HEK293 (cell line): ENCODE data around the gene TMSB4X.

ENCODE experiments used
- CTCF ChIA-PET: fragments of 350-600 bp; formaldehyde crosslinking; extraction: SDS; loops from one replicate; lab custom pipeline; 2021; ENCODE audit warnings: antibody characterized with exemption; lab: Yijun Ruan, JAX
- POLR2A ChIA-PET: fragments of 300-600 bp; formaldehyde crosslinking; extraction: SDS; loops from one replicate; lab custom pipeline; 2020; ENCODE audit warnings: antibody characterized with exemption, inconsistent platforms; lab: Yijun Ruan, JAX
- H3K27ac ChIP-seq: fragments of 200-500 bp; sonication (Bioruptor generic); 2 replicates; pipeline ENCODE4 v1.5.1; 2014; ENCODE audit warnings: low read depth, low read length, control low read depth, inconsistent platforms; ENCODE audit errors: extremely low read depth
- H3K36me3 ChIP-seq, 2 experiments: fragments of 200-500 bp in 1 of 2; sonication (Bioruptor generic) in 1 of 2; 1 replicate in 1 of 2; 2 replicates in 1 of 2; pipeline ENCODE4 v1.5.1; 2014 to 2017; ENCODE audit warnings: inconsistent platforms in 2 of 2, low read length in 2 of 2; ENCODE audit not compliant: control insufficient read depth in 2 of 2, insufficient read depth in 1 of 2
- H3K4me1 ChIP-seq: fragments of 200-500 bp; sonication (Bioruptor generic); 2 replicates; pipeline ENCODE4 v1.5.1; 2014; ENCODE audit warnings: mild to moderate bottlenecking, low read length, inconsistent platforms; ENCODE audit not compliant: control insufficient read depth, insufficient read depth
- H3K4me3 ChIP-seq: 2 replicates; pipeline ENCODE4 v1.5.1; 2011; ENCODE audit warnings: low read depth, mild to moderate bottlenecking, control low read depth, low read length, moderate library complexity
- H3K9me3 ChIP-seq: fragments of 200-500 bp; sonication (Bioruptor generic); 2 replicates; pipeline ENCODE4 v1.5.1; 2014; ENCODE audit warnings: low read depth, low read length, inconsistent platforms; ENCODE audit not compliant: control insufficient read depth, insufficient read depth
- IKZF3 ChIP-seq: fragments of 450-650 bp; IDR thresholded peaks from 2 replicates; pipeline ENCODE4 v1.5.0; 2018; ENCODE audit warnings: missing biosample characterization, mild to moderate bottlenecking, missing genetic modification characterization, moderate library complexity
- KLF1 ChIP-seq: fragments of 450-650 bp; formaldehyde crosslinking; IDR thresholded peaks from 2 replicates; pipeline ENCODE4 v1.5.1; 2016; ENCODE audit warnings: missing biosample characterization, missing genetic modification characterization
- KLF17 ChIP-seq: fragments of 450-650 bp; formaldehyde crosslinking; IDR thresholded peaks from 2 replicates; pipeline ENCODE4 v1.5.1; 2016; ENCODE audit warnings: missing biosample characterization, missing genetic modification characterization
- KLF9 ChIP-seq: fragments of 450-650 bp; formaldehyde crosslinking; IDR thresholded peaks from 2 replicates; pipeline ENCODE4 v1.5.1; 2016; ENCODE audit warnings: missing biosample characterization, missing genetic modification characterization, low read depth
- MYNN ChIP-seq: fragments of 450-650 bp; formaldehyde crosslinking; IDR thresholded peaks from 2 replicates; pipeline ENCODE4 v1.5.1; 2016; ENCODE audit warnings: missing biosample characterization, missing genetic modification characterization, borderline replicate concordance
- PBX3 ChIP-seq: sonication (generic); formaldehyde crosslinking; IDR thresholded peaks from 2 replicates; pipeline ENCODE4 v1.8.1; 2022; ENCODE audit warnings: mild to moderate bottlenecking, moderate library complexity, missing genetic modification reagents
- PRDM6 ChIP-seq: fragments of 450-650 bp; formaldehyde crosslinking; IDR thresholded peaks from 2 replicates; pipeline ENCODE4 v1.5.1; 2017; ENCODE audit warnings: missing biosample characterization, missing genetic modification characterization
- REPIN1 ChIP-seq: fragments of 450-650 bp; formaldehyde crosslinking; IDR thresholded peaks from 2 replicates; pipeline ENCODE4 v1.5.1; 2017; ENCODE audit warnings: missing biosample characterization, missing genetic modification characterization, low read depth
- SP2 ChIP-seq: fragments of 450-650 bp; formaldehyde crosslinking; IDR thresholded peaks from 2 replicates; pipeline ENCODE4 v1.5.1; 2016; ENCODE audit warnings: missing biosample characterization, missing genetic modification characterization
- TRIM28 ChIP-seq: IDR thresholded peaks from 2 replicates; pipeline ENCODE4 v1.6.1; 2011; ENCODE audit warnings: low read length, control low read depth, borderline replicate concordance
- WT1 ChIP-seq: fragments of 450-650 bp; formaldehyde crosslinking; IDR thresholded peaks from 2 replicates; pipeline ENCODE4 v1.5.1; 2016; ENCODE audit warnings: missing biosample characterization, missing genetic modification characterization
- ZBTB8A ChIP-seq: fragments of 450-650 bp; formaldehyde crosslinking; IDR thresholded peaks from 2 replicates; pipeline ENCODE4 v1.5.1; 2016; ENCODE audit warnings: missing biosample characterization, missing genetic modification characterization
- ZFHX2 ChIP-seq: fragments of 450-650 bp; formaldehyde crosslinking; conservative IDR thresholded peaks from 2 replicates; pipeline ENCODE4 v1.5.1; 2016; ENCODE audit warnings: missing biosample characterization, missing genetic modification characterization
- ZNF114 ChIP-seq: fragments of 450-650 bp; formaldehyde crosslinking; IDR thresholded peaks from 2 replicates; pipeline ENCODE4 v1.5.0; 2017; ENCODE audit warnings: missing biosample characterization, missing genetic modification characterization
- ZNF16 ChIP-seq: fragments of 450-650 bp; formaldehyde crosslinking; IDR thresholded peaks from 2 replicates; pipeline ENCODE4 v1.5.1; 2016; ENCODE audit warnings: low read depth, missing biosample characterization, missing genetic modification characterization
- ZNF223 ChIP-seq: fragments of 450-650 bp; formaldehyde crosslinking; IDR thresholded peaks from 2 replicates; pipeline ENCODE4 v1.5.1; 2016; ENCODE audit warnings: missing biosample characterization, missing genetic modification characterization
- ZNF311 ChIP-seq: fragments of 450-650 bp; formaldehyde crosslinking; IDR thresholded peaks from 2 replicates; pipeline ENCODE4 v1.5.1; 2017; ENCODE audit warnings: missing biosample characterization, missing genetic modification characterization, borderline replicate concordance
- ZNF362 ChIP-seq: fragments of 450-650 bp; formaldehyde crosslinking; IDR thresholded peaks from 2 replicates; pipeline ENCODE4 v1.5.1; 2016; ENCODE audit warnings: missing biosample characterization, missing genetic modification characterization
- ZNF585B ChIP-seq: fragments of 450-650 bp; formaldehyde crosslinking; IDR thresholded peaks from 2 replicates; pipeline ENCODE4 v1.5.1; 2016; ENCODE audit warnings: missing biosample characterization, missing genetic modification characterization
- ZNF600 ChIP-seq: fragments of 450-650 bp; formaldehyde crosslinking; IDR thresholded peaks from 2 replicates; pipeline ENCODE4 v1.5.1; 2016; ENCODE audit warnings: missing biosample characterization, missing genetic modification characterization
- ZNF626 ChIP-seq: fragments of 450-650 bp; sonication (Bioruptor Pico); formaldehyde crosslinking; IDR thresholded peaks from 2 replicates; pipeline ENCODE4 v1.5.1; 2018; ENCODE audit warnings: missing biosample characterization, missing genetic modification characterization, inconsistent platforms
- ZNF670 ChIP-seq: fragments of 450-650 bp; formaldehyde crosslinking; IDR thresholded peaks from 2 replicates; pipeline ENCODE4 v1.5.1; 2016; ENCODE audit warnings: missing biosample characterization, missing genetic modification characterization, low read depth
- ZNF701 ChIP-seq: fragments of 450-650 bp; formaldehyde crosslinking; IDR thresholded peaks from 2 replicates; pipeline ENCODE4 v1.5.1; 2016; ENCODE audit warnings: missing biosample characterization, missing genetic modification characterization
- ZNF768 ChIP-seq: fragments of 450-650 bp; formaldehyde crosslinking; IDR thresholded peaks from 2 replicates; pipeline ENCODE4 v1.5.1; 2018; ENCODE audit warnings: missing biosample characterization, mild to moderate bottlenecking, missing genetic modification characterization
- ZNF776 ChIP-seq: fragments of 450-650 bp; formaldehyde crosslinking; IDR thresholded peaks from 2 replicates; pipeline ENCODE4 v1.5.0; 2017; ENCODE audit warnings: missing biosample characterization, missing genetic modification characterization, borderline replicate concordance
- TF ChIP-seq, protein P1 (sequence below): fragments of 450-650 bp; formaldehyde crosslinking; IDR thresholded peaks from 2 replicates; pipeline ENCODE4 v1.5.1; 2017; ENCODE audit warnings: missing biosample characterization, mild to moderate bottlenecking, missing genetic modification characterization, moderate library complexity
- TF ChIP-seq, protein P2 (sequence below): fragments of 450-650 bp; formaldehyde crosslinking; IDR thresholded peaks from 2 replicates; pipeline ENCODE4 v1.5.1; 2016; ENCODE audit warnings: missing biosample characterization, missing genetic modification characterization

The TMSB4X gene

DNA sequence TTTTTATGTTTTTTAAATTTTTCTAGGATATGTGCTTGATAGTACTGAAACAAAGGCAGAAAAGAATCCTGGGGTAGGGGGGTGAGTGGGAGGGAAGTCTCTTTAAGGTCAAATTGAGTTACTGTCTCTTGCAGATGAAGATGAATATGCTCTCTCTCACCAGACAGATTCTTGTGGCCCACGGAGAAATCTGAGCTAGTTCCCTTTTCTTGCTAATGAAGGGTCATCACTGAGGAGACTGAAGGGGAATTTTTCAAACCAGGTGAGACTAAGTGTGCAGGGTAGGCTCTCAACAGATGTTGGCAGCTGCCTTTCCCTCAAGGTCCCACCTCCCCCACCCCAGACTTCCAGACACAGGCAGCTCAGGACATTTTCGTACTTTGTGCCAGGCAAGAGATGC, 48.0 kb downstream of the TMSB4X start:
- Histone ChIP-seq H3K4me3 (no peak overlapping the region), H3K36me3 (no peaks in the 10 kb centered on the region), H3K9me3 (no peaks in the 10 kb centered on the region), H3K27ac (no peak overlapping the region), H3K4me1 (no peaks in the 10 kb centered on the region)
- ChIA-PET CTCF (interaction anchor here (1.0 to 3.2 kb wide), 3 partner anchors 9 to 76 kb away, joined by 3 to 10 read pairs (median 3); no protein-coding TSS in a partner anchor), POLR2A (interaction anchor here (0.7 to 1.1 kb wide), 2 partner anchors 44 to 47 kb away, joined by 3 read pairs; no protein-coding TSS in a partner anchor)
- TF ChIP-seq ZNF701 (tag by site-specific recombination) (no peak), KLF1 (tag by site-specific recombination) (no peak), ZNF223 (tag by site-specific recombination) (no peak), ZFHX2 (tag by site-specific recombination) (no peak), TRIM28 (no peak), ZNF311 (tag by site-specific recombination) (no peak), ZNF16 (no peak), MYNN (tag by site-specific recombination) (no peak), PBX3 (CRISPR knock-in tag) (no peak), ZNF768 (no peak)
- TF ChIP-seq, protein P1, sequence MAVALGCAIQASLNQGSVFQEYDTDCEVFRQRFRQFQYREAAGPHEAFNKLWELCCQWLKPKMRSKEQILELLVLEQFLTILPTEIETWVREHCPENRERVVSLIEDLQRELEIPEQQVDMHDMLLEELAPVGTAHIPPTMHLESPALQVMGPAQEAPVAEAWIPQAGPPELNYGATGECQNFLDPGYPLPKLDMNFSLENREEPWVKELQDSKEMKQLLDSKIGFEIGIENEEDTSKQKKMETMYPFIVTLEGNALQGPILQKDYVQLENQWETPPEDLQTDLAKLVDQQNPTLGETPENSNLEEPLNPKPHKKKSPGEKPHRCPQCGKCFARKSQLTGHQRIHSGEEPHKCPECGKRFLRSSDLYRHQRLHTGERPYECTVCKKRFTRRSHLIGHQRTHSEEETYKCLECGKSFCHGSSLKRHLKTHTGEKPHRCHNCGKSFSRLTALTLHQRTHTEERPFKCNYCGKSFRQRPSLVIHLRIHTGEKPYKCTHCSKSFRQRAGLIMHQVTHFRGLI (tag by site-specific recombination): no peak

DNA sequence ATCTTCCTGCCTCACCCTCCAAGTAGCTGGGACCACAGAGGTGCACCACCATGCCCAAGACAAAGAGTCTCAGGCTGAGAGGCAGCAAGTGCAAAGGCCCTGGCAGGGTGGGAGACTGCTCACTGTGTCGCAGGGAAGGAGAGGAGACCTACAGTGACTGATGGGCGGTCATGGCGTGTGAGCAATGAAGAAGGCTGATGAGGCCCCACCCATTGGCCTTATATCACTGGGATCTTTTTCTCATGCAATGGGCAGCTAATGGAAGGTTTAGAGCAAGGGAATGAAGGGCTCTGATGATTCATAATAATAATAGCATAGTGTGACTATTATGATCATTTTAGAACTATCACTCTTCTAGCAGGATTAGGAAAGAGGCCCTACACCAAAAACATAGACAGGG, 48.7 kb downstream of the TMSB4X start:
- CTCF ChIA-PET: interaction anchor here (1.3 to 3.2 kb wide), 2 partner anchors 10 to 77 kb away, joined by 3 to 10 read pairs; no protein-coding TSS in a partner anchor
- Histone ChIP-seq H3K9me3 (no peaks in the 10 kb centered on the region), H3K4me3 (no peak overlapping the region), H3K36me3 (no peaks in the 10 kb centered on the region), H3K4me1 (peaks cover 2% of the 10 kb centered on the region), H3K27ac (no peak overlapping the region)
- TF ChIP-seq ZNF626 (tag by site-specific recombination) (no peak), ZNF701 (tag by site-specific recombination) (no peak), ZBTB8A (no peak), KLF9 (tag by site-specific recombination) (no peak), ZNF362 (tag by site-specific recombination) (no peak), REPIN1 (tag by site-specific recombination) (no peak), ZNF585B (tag by site-specific recombination) (no peak), PRDM6 (tag by site-specific recombination) (no peak), SP2 (tag by site-specific recombination) (no peak), ZNF776 (tag by site-specific recombination) (no peak), WT1 (tag by site-specific recombination) (no peak), ZNF670 (tag by site-specific recombination) (no peak), ZNF114 (no peak), ZNF600 (no peak), KLF17 (tag by site-specific recombination) (no peak), IKZF3 (tag by site-specific recombination) (no peak)
- TF ChIP-seq, protein P2, sequence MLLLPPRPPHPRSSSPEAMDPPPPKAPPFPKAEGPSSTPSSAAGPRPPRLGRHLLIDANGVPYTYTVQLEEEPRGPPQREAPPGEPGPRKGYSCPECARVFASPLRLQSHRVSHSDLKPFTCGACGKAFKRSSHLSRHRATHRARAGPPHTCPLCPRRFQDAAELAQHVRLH (tag by site-specific recombination): no peak
- POLR2A ChIA-PET: interaction anchor here (0.7 to 1.1 kb wide), 2 partner anchors 45 to 48 kb away, joined by 3 read pairs; no protein-coding TSS in a partner anchor
